SK-N-SH (cell line): ENCODE measurements around the gene RTP2.

Experiments used
- NRF1 ChIP-seq: IDR thresholded peaks from 2 replicates; pipeline ENCODE4 v1.6.1; 2012; ENCODE audit warnings: low read depth, mild to moderate bottlenecking, low read length
- RFX5 ChIP-seq: IDR thresholded peaks from 2 replicates; pipeline ENCODE4 v1.6.1; 2012; ENCODE audit warnings: mild to moderate bottlenecking, improper control_type of control experiment, low read length
- RXRA ChIP-seq: IDR thresholded peaks from 2 replicates; pipeline ENCODE4 v1.4.0; 2012; ENCODE audit warnings: low read depth, mild to moderate bottlenecking, borderline replicate concordance
- TF ChIP-seq, protein P1 (sequence below): fragments of 200-600 bp; sonication (generic); IDR thresholded peaks from 2 replicates; pipeline ENCODE4 v1.6.1; 2017; ENCODE audit warnings: antibody characterized with exemption, mild to moderate bottlenecking, moderate library complexity

- TF ChIP-seq, protein P1, sequence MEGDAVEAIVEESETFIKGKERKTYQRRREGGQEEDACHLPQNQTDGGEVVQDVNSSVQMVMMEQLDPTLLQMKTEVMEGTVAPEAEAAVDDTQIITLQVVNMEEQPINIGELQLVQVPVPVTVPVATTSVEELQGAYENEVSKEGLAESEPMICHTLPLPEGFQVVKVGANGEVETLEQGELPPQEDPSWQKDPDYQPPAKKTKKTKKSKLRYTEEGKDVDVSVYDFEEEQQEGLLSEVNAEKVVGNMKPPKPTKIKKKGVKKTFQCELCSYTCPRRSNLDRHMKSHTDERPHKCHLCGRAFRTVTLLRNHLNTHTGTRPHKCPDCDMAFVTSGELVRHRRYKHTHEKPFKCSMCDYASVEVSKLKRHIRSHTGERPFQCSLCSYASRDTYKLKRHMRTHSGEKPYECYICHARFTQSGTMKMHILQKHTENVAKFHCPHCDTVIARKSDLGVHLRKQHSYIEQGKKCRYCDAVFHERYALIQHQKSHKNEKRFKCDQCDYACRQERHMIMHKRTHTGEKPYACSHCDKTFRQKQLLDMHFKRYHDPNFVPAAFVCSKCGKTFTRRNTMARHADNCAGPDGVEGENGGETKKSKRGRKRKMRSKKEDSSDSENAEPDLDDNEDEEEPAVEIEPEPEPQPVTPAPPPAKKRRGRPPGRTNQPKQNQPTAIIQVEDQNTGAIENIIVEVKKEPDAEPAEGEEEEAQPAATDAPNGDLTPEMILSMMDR: no peak
- TF ChIP-seq RXRA (no peak), NRF1 (no peak), RFX5 (no peak)
Observed at GRCh38 chr3:187750006-187750512, 47.7 kb upstream of the RTP2 start.
